Smooth muscle cell (in vitro differentiated cells): ENCODE data around the gene KIF1B. TPM values are rescaled to one million over a fixed set of nuclear protein-coding genes. Genes with fewer than 3 reads are reported as not detected.
"Not testable (repeated sequence)": the region's sequence is repeated elsewhere in the genome, so short reads cannot be mapped to it uniquely, and the experiment has no call there.

ENCODE experiments used
- DNase-seq: peaks from one replicate; lab custom pipeline; 2025; ENCODE audit not compliant: unreplicated experiment; lab: John Stamatoyannopoulos, UW
- H2AFZ ChIP-seq: fragments of 200-600 bp; sonication (generic); 2 replicates; pipeline ENCODE4 v1.6.0; 2016; ENCODE audit warnings: antibody characterized with exemption, low read depth, mild to moderate bottlenecking
- H3F3A ChIP-seq: fragments of 200-600 bp; sonication (generic); 2 replicates; pipeline ENCODE4 v1.6.0; 2017; ENCODE audit warnings: antibody characterized with exemption, low read depth
- H3K27ac ChIP-seq: fragments of 200-600 bp; sonication (generic); 2 replicates; pipeline ENCODE4 v1.5.1; 2016; ENCODE audit warnings: low read depth, mild to moderate bottlenecking
- H3K27me3 ChIP-seq: fragments of 200-600 bp; sonication (generic); 2 replicates; pipeline ENCODE4 v1.6.1; 2016; ENCODE audit warnings: low read depth, mild to moderate bottlenecking
- H3K36me3 ChIP-seq: fragments of 200-600 bp; sonication (generic); 2 replicates; pipeline ENCODE4 v1.5.1; 2016; ENCODE audit warnings: low read depth
- H3K4me1 ChIP-seq: fragments of 200-600 bp; sonication (generic); 2 replicates; pipeline ENCODE4 v1.5.1; 2016; ENCODE audit warnings: low read depth
- H3K4me2 ChIP-seq: fragments of 200-600 bp; sonication (generic); 2 replicates; pipeline ENCODE4 v1.6.0; 2016; ENCODE audit warnings: mild to moderate bottlenecking
- H3K4me3 ChIP-seq: fragments of 200-600 bp; sonication (generic); 2 replicates; pipeline ENCODE4 v1.5.1; 2016; ENCODE audit warnings: mild to moderate bottlenecking
- H3K79me2 ChIP-seq: fragments of 200-600 bp; sonication (generic); 2 replicates; pipeline ENCODE4 v1.6.0; 2016; ENCODE audit warnings: low read depth, mild to moderate bottlenecking
- H3K9ac ChIP-seq: fragments of 200-600 bp; sonication (generic); 2 replicates; pipeline ENCODE4 v1.6.0; 2016; ENCODE audit warnings: low read depth
- H3K9me3 ChIP-seq: fragments of 200-600 bp; sonication (generic); replicated peaks from 2 replicates; pipeline ENCODE4 v1.5.1; 2016; ENCODE audit warnings: low read depth
- H4K20me1 ChIP-seq: fragments of 200-600 bp; sonication (generic); 2 replicates; pipeline ENCODE4 v1.6.0; 2016; ENCODE audit warnings: low read depth
- WGBS: methylation state at CpG from one replicate; pipeline ENCODE4 v1.1.7; 2016; ENCODE audit warnings: low lambda C conversion rate; 5-methylcytosine and 5-hydroxymethylcytosine counted together
- polyA plus RNA-seq: library from polyadenylated mRNA; unstranded; fragments of >200 nt; fragmentation: Nextera tagmentation; extraction: Ambion mirVana; gene quantifications from 2 replicates; pipeline ENCODE4 v1.2.1, GENCODE V29; 2016
- total RNA-seq: library from RNA; depleted of rRNA; stranded (reverse); fragments of >200 nt; gene quantifications from 2 replicates; pipeline ENCODE4 v1.2.3, GENCODE V29; 2014
- TF ChIP-seq, protein P1 (sequence below): fragments of 200-600 bp; sonication (generic); IDR thresholded peaks from 2 replicates; pipeline ENCODE4 v1.5.1; 2017; ENCODE audit warnings: borderline replicate concordance, mild to moderate bottlenecking, antibody characterized with exemption; ENCODE audit not compliant: insufficient read depth, poor library complexity, severe bottlenecking

The KIF1B gene
- total and polyA plus RNA-seq, 2 experiments from 2014 or later, result 9.1 to 29.6 TPM

- TF ChIP-seq, protein P1, sequence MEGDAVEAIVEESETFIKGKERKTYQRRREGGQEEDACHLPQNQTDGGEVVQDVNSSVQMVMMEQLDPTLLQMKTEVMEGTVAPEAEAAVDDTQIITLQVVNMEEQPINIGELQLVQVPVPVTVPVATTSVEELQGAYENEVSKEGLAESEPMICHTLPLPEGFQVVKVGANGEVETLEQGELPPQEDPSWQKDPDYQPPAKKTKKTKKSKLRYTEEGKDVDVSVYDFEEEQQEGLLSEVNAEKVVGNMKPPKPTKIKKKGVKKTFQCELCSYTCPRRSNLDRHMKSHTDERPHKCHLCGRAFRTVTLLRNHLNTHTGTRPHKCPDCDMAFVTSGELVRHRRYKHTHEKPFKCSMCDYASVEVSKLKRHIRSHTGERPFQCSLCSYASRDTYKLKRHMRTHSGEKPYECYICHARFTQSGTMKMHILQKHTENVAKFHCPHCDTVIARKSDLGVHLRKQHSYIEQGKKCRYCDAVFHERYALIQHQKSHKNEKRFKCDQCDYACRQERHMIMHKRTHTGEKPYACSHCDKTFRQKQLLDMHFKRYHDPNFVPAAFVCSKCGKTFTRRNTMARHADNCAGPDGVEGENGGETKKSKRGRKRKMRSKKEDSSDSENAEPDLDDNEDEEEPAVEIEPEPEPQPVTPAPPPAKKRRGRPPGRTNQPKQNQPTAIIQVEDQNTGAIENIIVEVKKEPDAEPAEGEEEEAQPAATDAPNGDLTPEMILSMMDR, result no peak
- DNase-seq, result no peak
- Histone ChIP-seq H2AFZ (no peak overlapping the region), H3F3A (peaks cover 11% of the 10 kb centered on the region), H3K27me3 (no peaks in the 10 kb centered on the region), H3K9ac (no peak overlapping the region), H3K9me3 (no peaks in the 10 kb centered on the region), H3K4me3 (no peak overlapping the region), H3K4me2 (no peak overlapping the region), H3K4me1 (no peaks in the 10 kb centered on the region), H3K27ac (no peak overlapping the region), H3K79me2 (no peaks in the 10 kb centered on the region), H3K36me3 (no peaks in the 10 kb centered on the region), H4K20me1 (no peaks in the 10 kb centered on the region)
- WGBS, result 96% methylated on average over 8 of the region's 8 CpGs
Observed at GRCh38 chr1:10374442-10374860, 164.1 kb downstream of the KIF1B start.

GRCh38 chr1:10377365-10378029 is 167.1 kb downstream of the KIF1B start:
- H3K4me1 ChIP-seq, H3K4me2 ChIP-seq, H4K20me1 ChIP-seq, H3K4me3 ChIP-seq, H3K9me3 ChIP-seq, H3K9ac ChIP-seq, H3K79me2 ChIP-seq, H3K36me3 ChIP-seq, H2AFZ ChIP-seq, H3K27me3 ChIP-seq: not testable (repeated sequence)
- H3F3A ChIP-seq, result peaks cover 11% of the 10 kb centered on the region
- DNase-seq, result peak; percentile 11
- peak overlapping the region; percentile 68 for H3K27ac ChIP-seq
- TF ChIP-seq, protein P1, result peak; percentile 63
- WGBS, result 60% methylated on average over 14 of the region's 14 CpGs

DNA sequence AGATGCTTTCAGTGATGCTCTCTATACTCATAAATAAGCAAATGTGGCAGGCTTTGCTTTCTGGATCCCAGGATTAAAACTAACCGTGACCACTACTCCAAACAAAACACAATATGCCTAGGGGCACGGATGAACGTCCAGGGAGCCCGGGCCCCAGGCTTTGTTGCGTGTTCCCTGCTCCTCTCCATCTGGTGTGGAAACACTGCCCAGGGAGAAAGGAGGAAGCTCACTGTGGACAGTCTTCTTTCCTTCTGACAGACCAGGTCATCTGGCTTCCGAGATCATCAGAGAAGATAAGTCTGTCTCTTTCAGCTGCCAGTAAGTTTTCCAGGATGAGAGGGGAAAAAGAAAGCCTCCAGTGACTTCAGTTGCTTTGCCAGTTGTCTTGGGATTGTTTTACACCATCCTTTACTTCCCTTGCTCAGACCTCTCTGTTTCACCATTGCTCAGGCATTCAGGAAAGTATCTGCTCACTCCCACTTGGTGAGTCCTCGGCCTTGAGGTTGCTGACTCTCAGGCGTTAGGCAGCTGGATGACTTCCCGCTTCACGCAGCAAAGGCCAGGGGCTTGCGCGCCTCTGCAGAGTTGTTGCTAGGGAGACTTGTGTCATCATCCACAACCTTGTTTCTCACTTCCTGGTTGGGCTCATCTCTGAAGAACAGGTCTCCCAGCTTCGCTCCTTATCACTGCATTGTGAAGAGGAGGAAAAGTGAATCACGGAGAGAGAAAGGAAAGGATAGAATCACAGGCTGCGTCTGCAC is 167.9 kb downstream of the KIF1B start:
- H3K9me3 ChIP-seq, result no peaks in the 10 kb centered on the region
- H3K4me1 ChIP-seq, result no peaks in the 10 kb centered on the region
- H3F3A ChIP-seq, result peaks cover 11% of the 10 kb centered on the region
- H3K79me2 ChIP-seq, result no peaks in the 10 kb centered on the region
- peak overlapping the region; percentile 33 for H3K9ac ChIP-seq
- no peak overlapping the region for H3K4me2 ChIP-seq
- no peaks in the 10 kb centered on the region for H3K27me3 ChIP-seq
- TF ChIP-seq, protein P1, result no peak
- H3K4me3 ChIP-seq, result no peak overlapping the region
- WGBS, result 70% methylated on average over 15 of the region's 15 CpGs
- no peak overlapping the region for H2AFZ ChIP-seq
- H4K20me1 ChIP-seq, result no peaks in the 10 kb centered on the region
- H3K36me3 ChIP-seq, result no peaks in the 10 kb centered on the region
- no peak for DNase-seq
- peak overlapping the region; percentile 68 for H3K27ac ChIP-seq
